HG02885 (cell line): ENCODE data around the gene SEC31A.
A peak's percentile ranks its signal among the peaks of the same experiment; 100 is the strongest.

Experiments
- ATAC-seq: cut with Tn5 transposase; IDR thresholded peaks from one replicate; pipeline ENCODE4 v1.9.1; 2021; ENCODE audit warnings: mild to moderate bottlenecking; ENCODE audit not compliant: unreplicated experiment, poor library complexity

SEC31A gene

GRCh38 chr4:82798168-82799005, 92.6 kb downstream of the SEC31A start, which contains the start of gene SCD5:
Gene SCD5 (minus strand): TSS chr4:82798796. CDS start chr4:82798537, 259 bp downstream.
- ATAC-seq, result peak; percentile 91

- no peak for ATAC-seq
Observed at GRCh38 chr4:82797405-82798111, 93.4 kb downstream of the SEC31A start.

GRCh38 chr4:82797040-82797404, 93.9 kb downstream of the SEC31A start:
- no peak for ATAC-seq

- ATAC-seq, result no peak
Observed at GRCh38 chr4:82792912-82793649, 97.9 kb downstream of the SEC31A start.

- ATAC-seq, result no peak
Observed at GRCh38 chr4:82791179-82791578, 99.8 kb downstream of the SEC31A start.

- ATAC-seq, result no peak
Observed at GRCh38 chr4:82790060-82790660, 100.8 kb downstream of the SEC31A start.

GRCh38 chr4:82789025-82789776, 101.8 kb downstream of the SEC31A start:
- no peak for ATAC-seq

- ATAC-seq, result no peak
Observed at GRCh38 chr4:82787342-82787741, 103.6 kb downstream of the SEC31A start.

- ATAC-seq, result no peak
Observed at GRCh38 chr4:82786828-82787227, 104.1 kb downstream of the SEC31A start.

- no peak for ATAC-seq
Observed at GRCh38 chr4:82785611-82786400, 105.1 kb downstream of the SEC31A start.

- ATAC-seq, result no peak
Observed at GRCh38 chr4:82784681-82785610, 106.0 kb downstream of the SEC31A start.

GRCh38 chr4:82782626-82783345, 108.2 kb downstream of the SEC31A start:
- ATAC-seq, result no peak

- peak; percentile 87 for ATAC-seq
Observed at GRCh38 chr4:82780752-82781231, 110.2 kb downstream of the SEC31A start.

- ATAC-seq, result no peak
Observed at GRCh38 chr4:82780170-82780751, 110.7 kb downstream of the SEC31A start.

- ATAC-seq, result no peak
Observed at GRCh38 chr4:82779032-82779431, 111.9 kb downstream of the SEC31A start.

GRCh38 chr4:82777857-82778525, 113.0 kb downstream of the SEC31A start:
- ATAC-seq, result no peak
